IMR-90 (cell line): ENCODE measurements around the gene CIB1.

Source experiments
- BHLHE40 ChIP-seq: fragments of 150-350 bp; IDR thresholded peaks from 2 replicates; pipeline ENCODE4 v1.6.1; 2016; ENCODE audit warnings: mild to moderate bottlenecking, low read depth, low read length
- CEBPB ChIP-seq: IDR thresholded peaks from 2 replicates; pipeline ENCODE4 v1.6.1; 2012; ENCODE audit warnings: low read depth, low read length, improper control_type of control experiment
- CTCF ChIP-seq: conservative IDR thresholded peaks from 2 replicates; pipeline ENCODE4 v1.5.1; 2012; ENCODE audit warnings: mild to moderate bottlenecking, low read depth, low read length, improper control_type of control experiment
- FOS ChIP-seq: fragments of 150-350 bp; IDR thresholded peaks from 2 replicates; pipeline ENCODE4 v1.6.1; 2016; ENCODE audit warnings: low read depth, low read length
- MAZ ChIP-seq: IDR thresholded peaks from 2 replicates; pipeline ENCODE4 v1.6.1; 2012; ENCODE audit warnings: low read depth, mild to moderate bottlenecking, low read length, improper control_type of control experiment, moderate library complexity, borderline replicate concordance
- MXI1 ChIP-seq: IDR thresholded peaks from 2 replicates; pipeline ENCODE4 v1.6.1; 2012; ENCODE audit warnings: low read depth, mild to moderate bottlenecking, low read length, moderate library complexity, borderline replicate concordance
- NFE2L2 ChIP-seq: fragments of 150-350 bp; IDR thresholded peaks from 2 replicates; pipeline ENCODE4 v1.6.1; 2016; ENCODE audit warnings: low read depth, mild to moderate bottlenecking, low read length
- POLR2A ChIP-seq: IDR thresholded peaks from 2 replicates; pipeline ENCODE4 v1.6.1; 2012; ENCODE audit warnings: mild to moderate bottlenecking, low read depth, low read length
- RAD21 ChIP-seq: IDR thresholded peaks from 2 replicates; pipeline ENCODE4 v1.6.1; 2012; ENCODE audit warnings: low read length, improper control_type of control experiment
- RCOR1 ChIP-seq: IDR thresholded peaks from 2 replicates; pipeline ENCODE4 v1.6.1; 2012; ENCODE audit warnings: mild to moderate bottlenecking, low read length, improper control_type of control experiment; ENCODE audit not compliant: insufficient replicate concordance
- RFX5 ChIP-seq: IDR thresholded peaks from 2 replicates; pipeline ENCODE4 v1.8.0; 2012; ENCODE audit warnings: low read depth, mild to moderate bottlenecking, low read length, moderate library complexity

- TF ChIP-seq CTCF (no peak), POLR2A (no peak), CEBPB (no peak), RAD21 (no peak), BHLHE40 (no peak), NFE2L2 (no peak), RCOR1 (no peak), RFX5 (no peak), MXI1 (no peak), MAZ (no peak), FOS (no peak)
These were observed 15.1 kb upstream of the CIB1 start for GRCh38 chr15:90248789-90249202.
